ENCODE data around the gene MAX. TPM values are rescaled to one million over a fixed set of nuclear protein-coding genes. Genes with fewer than 3 reads are reported as not detected.
A peak's percentile ranks its signal among the peaks of the same experiment; 100 is the strongest.

The MAX gene
- total RNA-seq, 1 donor from 2014 or later, result 116 TPM

DNA sequence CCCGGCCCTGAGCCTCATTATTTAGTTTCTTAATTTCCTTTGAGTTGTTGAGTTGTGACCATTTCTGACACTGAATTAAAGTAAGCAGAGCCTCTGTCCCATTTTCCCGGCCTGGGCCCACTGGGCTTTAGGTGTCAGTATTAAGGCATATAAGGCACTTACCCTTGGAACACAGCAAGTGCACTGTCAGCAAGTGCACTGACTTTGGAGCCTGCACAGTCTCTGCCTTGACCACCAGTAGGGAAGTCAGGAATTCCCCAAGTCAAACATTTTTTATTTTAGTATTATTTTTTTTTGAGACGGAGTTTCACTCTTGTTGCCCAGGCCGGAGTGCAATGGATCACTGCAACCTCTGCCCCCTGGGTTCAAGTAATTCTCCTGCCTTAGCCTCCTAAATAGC is 56.6 kb downstream of the MAX start:
- no peaks in the 10 kb centered on the region for H3K9me3 Mint-ChIP-seq
- TF ChIP-seq, protein P1, sequence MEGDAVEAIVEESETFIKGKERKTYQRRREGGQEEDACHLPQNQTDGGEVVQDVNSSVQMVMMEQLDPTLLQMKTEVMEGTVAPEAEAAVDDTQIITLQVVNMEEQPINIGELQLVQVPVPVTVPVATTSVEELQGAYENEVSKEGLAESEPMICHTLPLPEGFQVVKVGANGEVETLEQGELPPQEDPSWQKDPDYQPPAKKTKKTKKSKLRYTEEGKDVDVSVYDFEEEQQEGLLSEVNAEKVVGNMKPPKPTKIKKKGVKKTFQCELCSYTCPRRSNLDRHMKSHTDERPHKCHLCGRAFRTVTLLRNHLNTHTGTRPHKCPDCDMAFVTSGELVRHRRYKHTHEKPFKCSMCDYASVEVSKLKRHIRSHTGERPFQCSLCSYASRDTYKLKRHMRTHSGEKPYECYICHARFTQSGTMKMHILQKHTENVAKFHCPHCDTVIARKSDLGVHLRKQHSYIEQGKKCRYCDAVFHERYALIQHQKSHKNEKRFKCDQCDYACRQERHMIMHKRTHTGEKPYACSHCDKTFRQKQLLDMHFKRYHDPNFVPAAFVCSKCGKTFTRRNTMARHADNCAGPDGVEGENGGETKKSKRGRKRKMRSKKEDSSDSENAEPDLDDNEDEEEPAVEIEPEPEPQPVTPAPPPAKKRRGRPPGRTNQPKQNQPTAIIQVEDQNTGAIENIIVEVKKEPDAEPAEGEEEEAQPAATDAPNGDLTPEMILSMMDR (IDR thresholded peaks at IDR 0.05), result no peak
- no peak overlapping the region for H3K4me3 Mint-ChIP-seq
- H3K27ac Mint-ChIP-seq, result no peak overlapping the region
- CTCF ChIA-PET, result no interaction called here
- no peaks in the 10 kb centered on the region for H3K27me3 Mint-ChIP-seq
- POLR2A ChIA-PET, result interaction anchor here (0.6 kb wide), 1 partner anchor 273 kb away, joined by 6 read pairs; no protein-coding TSS in a partner anchor
- H3K4me1 Mint-ChIP-seq, result peaks cover 10% of the 10 kb centered on the region
- DNase-seq, result no peak
- peaks cover 41% of the 10 kb centered on the region for H3K36me3 Mint-ChIP-seq (ENCODE audit: low read depth)
- intact Hi-C loops (cut with micrococcal nuclease), result no loop called here
- no peak for ATAC-seq (ENCODE audit: low read depth)

DNA sequence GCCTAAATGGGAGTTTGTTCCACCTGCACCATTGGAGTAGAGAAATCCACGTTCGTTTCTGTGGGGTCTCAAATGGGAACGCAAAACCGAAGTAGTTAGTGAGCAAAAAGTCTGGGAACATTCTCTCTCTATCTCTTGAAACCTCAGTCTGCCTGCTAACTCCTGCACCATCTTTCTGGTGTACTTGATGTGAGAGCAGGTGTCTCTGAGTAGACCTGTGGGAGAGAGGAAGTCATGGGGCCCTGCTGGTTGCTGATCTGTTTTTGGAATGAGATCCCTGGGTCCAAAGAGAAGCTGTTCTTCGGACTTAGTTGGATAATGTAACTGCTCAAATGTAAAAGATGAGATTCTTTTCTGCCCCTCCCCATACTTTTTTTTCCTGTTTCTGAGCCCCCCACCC is 57.3 kb downstream of the MAX start:
- H3K27ac Mint-ChIP-seq, result no peak overlapping the region
- intact Hi-C loops (cut with micrococcal nuclease), result no loop called here
- CTCF ChIA-PET, result no interaction called here
- no peaks in the 10 kb centered on the region for H3K27me3 Mint-ChIP-seq
- H3K36me3 Mint-ChIP-seq (ENCODE audit: low read depth), result peaks cover 42% of the 10 kb centered on the region
- TF ChIP-seq, protein P1 (IDR thresholded peaks at IDR 0.05), result no peak
- POLR2A ChIA-PET, result no interaction called here
- DNase-seq, result no peak
- H3K4me1 Mint-ChIP-seq, result peaks cover 10% of the 10 kb centered on the region
- no peaks in the 10 kb centered on the region for H3K9me3 Mint-ChIP-seq
- no peak for ATAC-seq (ENCODE audit: low read depth)
- H3K4me3 Mint-ChIP-seq, result no peak overlapping the region

DNA sequence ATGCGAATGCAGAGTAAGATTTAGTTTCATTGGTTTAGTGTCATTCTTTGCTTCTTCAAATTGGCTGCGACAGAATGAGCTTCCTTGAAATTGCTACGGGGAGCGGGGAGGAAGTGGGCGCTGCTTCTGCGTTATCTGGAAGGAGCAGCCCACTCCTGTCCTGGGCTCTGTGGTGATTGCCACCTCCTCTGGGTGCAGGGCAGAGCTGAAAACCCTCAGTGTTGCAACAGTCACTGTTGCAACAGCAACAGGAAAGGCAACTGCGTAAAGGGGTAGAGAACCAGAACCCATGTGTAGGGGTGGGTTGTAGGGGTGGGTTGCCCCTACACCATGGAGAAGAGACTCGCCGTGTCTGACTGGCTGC is 57.7 kb downstream of the MAX start:
- CTCF ChIA-PET, result no interaction called here
- no peak for ATAC-seq (ENCODE audit: low read depth)
- intact Hi-C loops (cut with micrococcal nuclease), result no loop called here
- H3K4me3 Mint-ChIP-seq, result no peak overlapping the region
- TF ChIP-seq, protein P1 (IDR thresholded peaks at IDR 0.05), result no peak
- peaks cover 42% of the 10 kb centered on the region for H3K36me3 Mint-ChIP-seq (ENCODE audit: low read depth)
- H3K9me3 Mint-ChIP-seq, result no peaks in the 10 kb centered on the region
- POLR2A ChIA-PET, result no interaction called here
- H3K27ac Mint-ChIP-seq, result no peak overlapping the region
- peaks cover 10% of the 10 kb centered on the region for H3K4me1 Mint-ChIP-seq
- H3K27me3 Mint-ChIP-seq, result no peaks in the 10 kb centered on the region
- no peak for DNase-seq

DNA sequence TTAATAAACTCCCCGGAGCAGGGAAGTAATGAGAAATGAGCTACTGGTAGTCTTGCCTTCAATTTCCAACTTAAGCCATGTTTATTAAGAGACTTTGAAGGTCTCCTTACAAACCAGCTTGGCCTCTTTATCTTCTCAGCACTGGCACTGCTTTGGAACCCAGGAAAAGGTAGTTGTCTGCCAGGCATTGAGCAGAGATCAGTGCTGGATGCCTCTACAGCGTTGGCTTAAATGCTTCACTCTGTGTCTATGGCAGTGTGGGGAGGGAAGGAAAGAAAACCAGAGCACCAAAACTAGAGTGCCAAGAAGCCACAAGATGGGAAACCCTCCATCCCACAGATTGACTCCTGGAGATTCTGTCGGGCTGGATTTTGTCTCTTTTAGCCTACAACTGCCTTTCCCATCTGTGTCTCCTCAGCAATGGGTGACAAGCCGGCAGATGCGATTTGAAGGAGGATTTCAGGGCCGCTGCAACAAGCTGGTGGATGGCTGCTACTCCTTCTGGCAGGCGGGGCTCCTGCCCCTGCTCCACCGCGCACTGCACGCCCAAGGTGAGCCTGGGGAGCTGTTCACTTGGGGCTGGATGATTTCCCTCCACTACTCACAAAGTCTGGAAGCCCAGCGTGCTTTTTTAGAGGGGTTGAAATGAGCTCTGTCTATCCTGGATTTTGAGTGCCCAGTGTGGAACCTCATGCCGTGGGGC is 58.3 kb downstream of the MAX start:
- Mint-ChIP-seq H3K9me3 (no peaks in the 10 kb centered on the region), H3K27me3 (no peaks in the 10 kb centered on the region), H3K4me3 (no peak overlapping the region), H3K36me3 (ENCODE audit: low read depth) (peaks cover 42% of the 10 kb centered on the region), H3K27ac (no peak overlapping the region), H3K4me1 (peaks cover 10% of the 10 kb centered on the region)
- TF ChIP-seq, protein P1 (IDR thresholded peaks at IDR 0.05), result no peak
- DNase-seq (no peak), ATAC-seq (ENCODE audit: low read depth) (no peak)
- intact Hi-C loops (cut with micrococcal nuclease), result loop anchor here (2.0 kb wide), 1 partner anchor 57 kb away; the partner anchor contains the start of gene FNTB
- ChIA-PET POLR2A (no interaction called here), CTCF (no interaction called here)

DNA sequence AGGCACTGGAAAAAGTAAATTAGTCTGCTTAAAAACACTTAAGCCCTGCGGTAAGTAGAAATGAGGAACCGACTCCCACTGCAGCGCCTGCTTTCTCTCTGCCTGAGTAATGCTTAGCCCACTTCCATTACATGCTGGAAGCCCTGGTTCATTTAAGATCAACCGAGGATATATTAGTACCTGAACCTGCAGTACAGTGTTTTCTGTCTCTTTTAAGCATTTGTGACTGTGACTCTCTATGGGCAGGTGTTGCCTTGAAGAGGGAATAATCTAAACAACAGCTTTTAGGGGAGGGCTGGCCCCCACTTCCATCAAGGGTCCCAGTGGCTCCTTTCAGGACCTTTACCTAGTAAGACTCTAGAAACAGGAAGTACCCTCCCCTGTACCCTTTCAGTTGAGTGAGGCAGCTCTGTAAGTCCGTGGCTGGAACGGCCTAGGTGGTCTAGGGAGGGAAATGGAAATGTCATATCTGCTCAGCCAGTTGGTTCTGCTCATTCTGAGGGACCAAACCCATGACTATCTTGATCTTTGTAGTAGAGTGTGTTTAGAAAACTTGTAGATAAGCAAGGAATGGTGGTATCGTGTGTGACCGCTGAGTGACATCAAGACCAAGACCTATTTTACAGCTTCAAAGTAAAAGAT is 59.5 kb downstream of the MAX start:
- peaks cover 10% of the 10 kb centered on the region for H3K4me1 Mint-ChIP-seq
- ATAC-seq (ENCODE audit: low read depth), result peak; percentile 90
- peaks cover 42% of the 10 kb centered on the region for H3K36me3 Mint-ChIP-seq (ENCODE audit: low read depth)
- TF ChIP-seq, protein P1 (IDR thresholded peaks at IDR 0.05), result no peak
- CTCF ChIA-PET, result no interaction called here
- no peak overlapping the region for H3K4me3 Mint-ChIP-seq
- POLR2A ChIA-PET, result no interaction called here
- no peaks in the 10 kb centered on the region for H3K27me3 Mint-ChIP-seq
- intact Hi-C loops (cut with micrococcal nuclease), result loop anchor here (2.0 kb wide), 1 partner anchor 56 kb away; the partner anchor contains the start of gene FNTB
- peak overlapping the region; percentile 56 for H3K27ac Mint-ChIP-seq
- no peaks in the 10 kb centered on the region for H3K9me3 Mint-ChIP-seq
- no peak for DNase-seq

Data from activated B cell treated with CpG ODN at 0.5 μM for 24 hours (primary cell).